SJSA1 (cell line): ENCODE data around the gene MMP7. TPM values are rescaled to one million over a fixed set of nuclear protein-coding genes. Genes with fewer than 3 reads are reported as not detected.

ENCODE experiments used
- DNase-seq, 2 experiments: peaks; one replicate each; pipeline ENCODE4 v3.0.0-alpha.2; 2015 to 2020; ENCODE audit warnings: low spot score in 2 of 2, low read depth in 1 of 2
- H3K27ac ChIP-seq: fragments of 250-450 bp; sonication (Bioruptor Pico); 2 replicates; pipeline ENCODE4 v1.5.1; 2020; ENCODE audit warnings: mild to moderate bottlenecking, moderate library complexity
- H3K27me3 ChIP-seq: fragments of 250-450 bp; sonication (Bioruptor Pico); replicated peaks from 2 replicates; pipeline ENCODE4 v1.5.1; 2020; ENCODE audit warnings: mild to moderate bottlenecking, moderate library complexity
- H3K36me3 ChIP-seq: fragments of 250-450 bp; sonication (Bioruptor Pico); 2 replicates; pipeline ENCODE4 v1.5.1; 2020; ENCODE audit warnings: mild to moderate bottlenecking
- H3K4me1 ChIP-seq: fragments of 250-450 bp; sonication (Bioruptor Pico); replicated peaks from 2 replicates; pipeline ENCODE4 v1.6.1; 2021; ENCODE audit warnings: mild to moderate bottlenecking
- H3K4me3 ChIP-seq: fragments of 250-450 bp; sonication (Bioruptor Pico); 2 replicates; pipeline ENCODE4 v1.5.1; 2020; ENCODE audit warnings: mild to moderate bottlenecking
- H3K9me3 ChIP-seq: fragments of 250-450 bp; sonication (Bioruptor Pico); replicated peaks from 2 replicates; pipeline ENCODE4 v1.5.1; 2020; ENCODE audit warnings: mild to moderate bottlenecking
- total RNA-seq: library from RNA; depleted of rRNA; stranded (reverse); fragments of >200 nt; shearing (Covaris generic); gene quantifications from 2 replicates; pipeline ENCODE4 v1.2.3, GENCODE V29; 2014; rRNA removed

The MMP7 gene
- total RNA-seq, 1 experiment from 2014 or later: 0.34 TPM

GRCh38 chr11:102476812-102477211 lies 53.7 kb downstream of the MMP7 start:
- H3K27me3 ChIP-seq: no peaks in the 10 kb centered on the region

GRCh38 chr11:102476069-102476468 lies 54.5 kb downstream of the MMP7 start:
- Histone ChIP-seq H3K4me1 (no peaks in the 10 kb centered on the region), H3K4me3 (no peak overlapping the region), H3K36me3 (no peaks in the 10 kb centered on the region), H3K27ac (no peak overlapping the region), H3K9me3 (no peaks in the 10 kb centered on the region), H3K27me3 (no peaks in the 10 kb centered on the region)
- no peak for DNase-seq

More at GRCh38 chr11:102476812-102477211, 53.7 kb downstream of the MMP7 start:
- Histone ChIP-seq H3K9me3 (no peaks in the 10 kb centered on the region), H3K4me1 (no peaks in the 10 kb centered on the region), H3K27ac (no peak overlapping the region), H3K4me3 (no peak overlapping the region), H3K36me3 (no peaks in the 10 kb centered on the region)
- DNase-seq: no peak

GRCh38 chr11:102473543-102473942 lies 57.0 kb downstream of the MMP7 start:
- H3K4me3 ChIP-seq: no peak overlapping the region
- H3K4me1 ChIP-seq: peaks cover 9% of the 10 kb centered on the region
- no peak overlapping the region for H3K27ac ChIP-seq
- DNase-seq: no peak
- H3K36me3 ChIP-seq: no peaks in the 10 kb centered on the region
- no peaks in the 10 kb centered on the region for H3K27me3 ChIP-seq
- H3K9me3 ChIP-seq: no peaks in the 10 kb centered on the region

GRCh38 chr11:102472127-102472526 lies 58.4 kb downstream of the MMP7 start:
- no peaks in the 10 kb centered on the region for H3K9me3 ChIP-seq
- peaks cover 9% of the 10 kb centered on the region for H3K4me1 ChIP-seq

GRCh38 chr11:102471474-102471873 lies 59.1 kb downstream of the MMP7 start:
- H3K36me3 ChIP-seq: no peaks in the 10 kb centered on the region
- no peak overlapping the region for H3K4me3 ChIP-seq
- no peak overlapping the region for H3K27ac ChIP-seq
- no peaks in the 10 kb centered on the region for H3K27me3 ChIP-seq
- no peaks in the 10 kb centered on the region for H3K9me3 ChIP-seq
- peaks cover 9% of the 10 kb centered on the region for H3K4me1 ChIP-seq
- DNase-seq: no peak

More at GRCh38 chr11:102472127-102472526, 58.4 kb downstream of the MMP7 start:
- no peaks in the 10 kb centered on the region for H3K36me3 ChIP-seq
- H3K27me3 ChIP-seq: no peaks in the 10 kb centered on the region
- DNase-seq: no peak
- H3K4me3 ChIP-seq: no peak overlapping the region
- H3K27ac ChIP-seq: no peak overlapping the region

Other genes starting within 250 kb of the MMP7 start
- gene BIRC3, start 213.3 kb downstream of the MMP7 start, total RNA-seq: 0.68 and 5.3 TPM in 2 replicates
- gene BIRC2, start 183.5 kb downstream of the MMP7 start, total RNA-seq: 68.7 and 76.0 TPM in 2 replicates
- 196 and 263 TPM in 2 replicates for gene TMEM123, start 78.0 kb downstream of the MMP7 start, total RNA-seq
- gene MMP20, start 94.6 kb upstream of the MMP7 start, total RNA-seq: not detected in 2 replicates
- gene MMP27, start 175.0 kb upstream of the MMP7 start, total RNA-seq: not detected in 2 replicates
- not detected in 2 replicates for gene MMP8, start 194.2 kb upstream of the MMP7 start, total RNA-seq
- gene MMP10, start 249.9 kb upstream of the MMP7 start, total RNA-seq: 0.63 TPM in 1 of 2 replicates, not detected in the other